ENCODE measurements around the gene WDFY1. TPM values are rescaled to one million over a fixed set of nuclear protein-coding genes. Genes with fewer than 3 reads are reported as not detected.
A peak's percentile ranks its signal among the peaks of the same experiment; 100 is the strongest.

WDFY1 gene
- total and polyA plus RNA-seq, 9 of the 15 experiments (the other 6 are each of a cell fraction or from before 2014, with no cell fraction given): 5.4 to 27.6 (median 17.5) TPM

DNA sequence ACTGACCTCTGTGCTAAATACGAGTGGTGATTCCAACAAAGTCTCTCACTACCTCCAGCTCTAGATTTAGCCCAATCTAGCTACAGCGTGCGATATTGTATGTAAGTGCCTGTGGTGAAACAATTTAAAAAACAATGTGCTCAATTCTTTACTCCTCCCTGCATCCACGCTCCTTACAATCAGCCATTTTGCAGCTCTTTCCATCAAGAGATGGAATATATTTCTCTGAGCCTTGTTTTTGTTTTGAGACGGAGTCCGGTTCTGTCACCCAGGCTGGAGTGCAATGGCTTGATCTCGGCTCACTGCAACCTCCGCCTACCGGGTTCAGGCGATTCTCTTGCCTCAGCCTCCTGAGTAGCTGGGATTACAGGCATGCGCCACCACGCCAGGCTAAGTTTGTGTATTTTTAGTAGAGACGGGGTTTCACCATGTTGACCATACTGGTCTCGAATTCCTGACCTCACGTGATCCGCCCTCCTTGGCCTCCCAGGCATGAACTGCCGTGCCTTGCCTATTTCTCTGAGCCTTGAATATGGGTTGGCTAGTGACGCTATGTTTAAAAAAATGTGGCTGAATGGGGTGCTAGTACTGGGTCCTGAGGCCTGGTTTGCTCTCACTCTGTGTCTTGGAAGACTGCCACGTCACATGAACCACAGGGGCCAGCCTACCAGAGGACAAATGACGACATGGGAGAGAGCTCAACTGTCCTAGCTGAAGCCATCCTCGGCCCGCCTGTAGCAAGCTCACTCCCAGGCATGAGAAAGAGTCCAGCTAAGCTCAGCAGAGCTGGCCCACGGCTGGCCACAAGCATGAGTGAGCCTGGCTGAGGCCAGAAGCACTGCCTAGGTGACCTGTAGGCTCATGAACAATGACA is 14.8 kb downstream of the WDFY1 start (continued):
- TF ChIP-seq CBX2 (IDR thresholded peaks at IDR 0.05; ENCODE audit: insufficient read depth, low read length, poor library complexity, severe bottlenecking) (no peak), RFX5 (IDR thresholded peaks at IDR 0.05; ENCODE audit: low read depth, low read length) (no peak), XRCC4 (IDR thresholded peaks at IDR 0.05; ENCODE audit: extremely low read depth, insufficient read depth, insufficient read length) (no peak), ETV6 (IDR thresholded peaks at IDR 0.05; ENCODE audit: borderline replicate concordance in 1 of 2, low read depth in 2 of 2, low read length in 1 of 2) (no peak), ETV6 (CRISPR knock-in tag; IDR thresholded peaks at IDR 0.05; ENCODE audit: borderline replicate concordance) (no peak), LEF1 (IDR thresholded peaks at IDR 0.05) (no peak), SREBF2 (CRISPR knock-in tag; IDR thresholded peaks at IDR 0.05) (no peak), STAT5A (IDR thresholded peaks at IDR 0.05; ENCODE audit: borderline replicate concordance, low read length) (no peak), EGR1 (conservative IDR thresholded peaks at IDR 0.05) (no peak), RAD21 (CRISPR knock-in tag; conservative IDR thresholded peaks at IDR 0.05 in 1 of 2, IDR thresholded peaks at IDR 0.05 in 1 of 2) (no peak), SAFB2 (IDR thresholded peaks at IDR 0.05; ENCODE audit: borderline replicate concordance, low read depth, low read length, severe bottlenecking) (no peak), ZBED1 (IDR thresholded peaks at IDR 0.05) (no peak), SRSF7 (optimal IDR thresholded peaks at IDR 0.05; ENCODE audit: low read depth, low read length) (no peak), CREM (IDR thresholded peaks at IDR 0.05; ENCODE audit: low read depth) (peak; percentile 46; the same call in 1 of the 2 replicates), CCAR2 (IDR thresholded peaks at IDR 0.05; ENCODE audit: low read depth, low read length) (no peak), SMARCA5 (IDR thresholded peaks at IDR 0.05) (no peak)
- TF ChIP-seq, protein P1, sequence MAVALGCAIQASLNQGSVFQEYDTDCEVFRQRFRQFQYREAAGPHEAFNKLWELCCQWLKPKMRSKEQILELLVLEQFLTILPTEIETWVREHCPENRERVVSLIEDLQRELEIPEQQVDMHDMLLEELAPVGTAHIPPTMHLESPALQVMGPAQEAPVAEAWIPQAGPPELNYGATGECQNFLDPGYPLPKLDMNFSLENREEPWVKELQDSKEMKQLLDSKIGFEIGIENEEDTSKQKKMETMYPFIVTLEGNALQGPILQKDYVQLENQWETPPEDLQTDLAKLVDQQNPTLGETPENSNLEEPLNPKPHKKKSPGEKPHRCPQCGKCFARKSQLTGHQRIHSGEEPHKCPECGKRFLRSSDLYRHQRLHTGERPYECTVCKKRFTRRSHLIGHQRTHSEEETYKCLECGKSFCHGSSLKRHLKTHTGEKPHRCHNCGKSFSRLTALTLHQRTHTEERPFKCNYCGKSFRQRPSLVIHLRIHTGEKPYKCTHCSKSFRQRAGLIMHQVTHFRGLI (CRISPR knock-in tag; IDR thresholded peaks at IDR 0.05): no peak
- TF ChIP-seq, protein P2, sequence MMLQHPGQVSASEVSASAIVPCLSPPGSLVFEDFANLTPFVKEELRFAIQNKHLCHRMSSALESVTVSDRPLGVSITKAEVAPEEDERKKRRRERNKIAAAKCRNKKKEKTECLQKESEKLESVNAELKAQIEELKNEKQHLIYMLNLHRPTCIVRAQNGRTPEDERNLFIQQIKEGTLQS (IDR thresholded peaks at IDR 0.05): 0 out of 2 replicates have a peak, but pooled peaks have one; percentile 40
- TF ChIP-seq, protein P2 (CRISPR knock-in tag; conservative IDR thresholded peaks at IDR 0.05): no peak
- TF ChIP-seq, protein P3, sequence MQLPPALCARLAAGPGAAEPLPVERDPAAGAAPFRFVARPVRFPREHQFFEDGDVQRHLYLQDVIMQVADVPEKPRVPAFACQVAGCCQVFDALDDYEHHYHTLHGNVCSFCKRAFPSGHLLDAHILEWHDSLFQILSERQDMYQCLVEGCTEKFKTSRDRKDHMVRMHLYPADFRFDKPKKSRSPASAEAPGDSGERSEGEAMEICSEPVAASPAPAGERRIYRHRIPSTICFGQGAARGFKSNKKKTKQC (CRISPR knock-in tag; IDR thresholded peaks at IDR 0.05): no peak
- TF ChIP-seq, protein P4, sequence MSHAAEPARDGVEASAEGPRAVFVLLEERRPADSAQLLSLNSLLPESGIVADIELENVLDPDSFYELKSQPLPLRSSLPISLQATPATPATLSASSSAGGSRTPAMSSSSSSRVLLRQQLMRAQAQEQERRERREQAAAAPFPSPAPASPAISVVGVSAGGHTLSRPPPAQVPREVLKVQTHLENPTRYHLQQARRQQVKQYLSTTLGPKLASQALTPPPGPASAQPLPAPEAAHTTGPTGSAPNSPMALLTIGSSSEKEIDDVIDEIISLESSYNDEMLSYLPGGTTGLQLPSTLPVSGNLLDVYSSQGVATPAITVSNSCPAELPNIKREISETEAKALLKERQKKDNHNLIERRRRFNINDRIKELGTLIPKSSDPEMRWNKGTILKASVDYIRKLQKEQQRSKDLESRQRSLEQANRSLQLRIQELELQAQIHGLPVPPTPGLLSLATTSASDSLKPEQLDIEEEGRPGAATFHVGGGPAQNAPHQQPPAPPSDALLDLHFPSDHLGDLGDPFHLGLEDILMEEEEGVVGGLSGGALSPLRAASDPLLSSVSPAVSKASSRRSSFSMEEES (CRISPR knock-in tag; IDR thresholded peaks at IDR 0.05): no peak
- TF ChIP-seq, protein P5, sequence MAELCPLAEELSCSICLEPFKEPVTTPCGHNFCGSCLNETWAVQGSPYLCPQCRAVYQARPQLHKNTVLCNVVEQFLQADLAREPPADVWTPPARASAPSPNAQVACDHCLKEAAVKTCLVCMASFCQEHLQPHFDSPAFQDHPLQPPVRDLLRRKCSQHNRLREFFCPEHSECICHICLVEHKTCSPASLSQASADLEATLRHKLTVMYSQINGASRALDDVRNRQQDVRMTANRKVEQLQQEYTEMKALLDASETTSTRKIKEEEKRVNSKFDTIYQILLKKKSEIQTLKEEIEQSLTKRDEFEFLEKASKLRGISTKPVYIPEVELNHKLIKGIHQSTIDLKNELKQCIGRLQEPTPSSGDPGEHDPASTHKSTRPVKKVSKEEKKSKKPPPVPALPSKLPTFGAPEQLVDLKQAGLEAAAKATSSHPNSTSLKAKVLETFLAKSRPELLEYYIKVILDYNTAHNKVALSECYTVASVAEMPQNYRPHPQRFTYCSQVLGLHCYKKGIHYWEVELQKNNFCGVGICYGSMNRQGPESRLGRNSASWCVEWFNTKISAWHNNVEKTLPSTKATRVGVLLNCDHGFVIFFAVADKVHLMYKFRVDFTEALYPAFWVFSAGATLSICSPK (IDR thresholded peaks at IDR 0.05; ENCODE audit: borderline replicate concordance): no peak

All from K562 (cell line).